ENCODE data around the gene CPAMD8. TPM values are rescaled to one million over a fixed set of nuclear protein-coding genes. Genes with fewer than 3 reads are reported as not detected.

CPAMD8 gene
- total and polyA plus RNA-seq, 7 donors = 0.60 to 14.4 (median 2.4) TPM

GRCh38 chr19:16871871-16872270 lies 154.7 kb downstream of the CPAMD8 start:
- no peaks in the 10 kb centered on the region for H3K4me1 ChIP-seq
- no peaks in the 10 kb centered on the region for H3K27me3 ChIP-seq
- intact Hi-C loops (cut with DNase I) = no loop called here
- peak overlapping the region in 1 of 4 donors; percentile 41 for H3K27ac ChIP-seq
- no peak for TF ChIP-seq POLR2AphosphoS5 (IDR thresholded peaks at IDR 0.05)
- 35 to 64% methylated on average over 7 of the region's 7 CpGs for WGBS, 2 donors
- no peak for DNase-seq
- no peak overlapping the region for H3K4me3 ChIP-seq
- H3K9me3 ChIP-seq = no peaks in the 10 kb centered on the region
- H3K36me3 ChIP-seq = peaks cover 32 to 82% (median 69%) of the 10 kb centered on the region in 4 donors

GRCh38 chr19:16869331-16869972 lies 157.2 kb downstream of the CPAMD8 start:
- WGBS, 2 donors = 96% methylated on average over 30 of the region's 30 CpGs
- no peak for DNase-seq
- H3K4me1 ChIP-seq = no peaks in the 10 kb centered on the region
- no peaks in the 10 kb centered on the region for H3K27me3 ChIP-seq
- TF ChIP-seq CTCF (IDR thresholded peaks at IDR 0.05) (no peak), POLR2AphosphoS5 (IDR thresholded peaks at IDR 0.05) (no peak)
- intact Hi-C loops (cut with DNase I) = no loop called here
- H3K27ac ChIP-seq = no peak overlapping the region
- H3K36me3 ChIP-seq = peaks cover 44 to 95% (median 82%) of the 10 kb centered on the region in 4 donors
- H3K4me3 ChIP-seq = no peak overlapping the region
- H3K9me3 ChIP-seq = no peaks in the 10 kb centered on the region

- DNase-seq = no peak
- intact Hi-C loops (cut with DNase I) = no loop called here
- Histone ChIP-seq H3K4me1 (no peaks in the 10 kb centered on the region), H3K4me3 (no peak overlapping the region), H3K27ac (no peak overlapping the region), H3K36me3 (peaks cover 48 to 100% (median 87%) of the 10 kb centered on the region in 4 donors), H3K9me3 (no peaks in the 10 kb centered on the region), H3K27me3 (no peaks in the 10 kb centered on the region)
- TF ChIP-seq EP300 (IDR thresholded peaks at IDR 0.05) (no peak), POLR2AphosphoS5 (IDR thresholded peaks at IDR 0.05) (no peak), CTCF (IDR thresholded peaks at IDR 0.05) (no peak), POLR2A (IDR thresholded peaks at IDR 0.05) (no peak)
- 95 to 97% methylated on average over 20 of the region's 20 CpGs for WGBS, 2 donors
Measured at GRCh38 chr19:16868423-16869130, 158.0 kb downstream of the CPAMD8 start.

DNA sequence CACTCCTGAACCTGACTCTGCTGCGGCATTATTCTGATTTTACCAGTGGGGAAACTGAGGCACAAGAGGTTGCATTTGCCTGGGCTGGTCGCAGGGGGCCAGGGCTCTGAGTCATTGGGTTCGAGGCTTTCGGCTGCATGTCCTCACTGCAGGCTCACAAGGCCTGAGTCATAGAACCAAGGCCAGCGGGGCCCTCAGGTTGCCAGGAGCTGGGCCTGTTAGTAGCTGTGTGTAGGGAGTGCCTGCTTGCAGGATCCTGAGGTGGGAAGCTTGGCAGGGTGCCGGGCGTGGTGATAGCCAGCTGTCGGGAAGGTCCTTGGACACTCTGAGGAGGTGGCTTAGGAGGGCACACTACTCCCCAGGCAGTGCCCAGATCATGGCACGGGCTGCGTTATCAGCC lies 159.4 kb downstream of the CPAMD8 start:
- H3K36me3 ChIP-seq = peaks cover 48 to 100% (median 86%) of the 10 kb centered on the region in 4 donors
- no peaks in the 10 kb centered on the region for H3K4me1 ChIP-seq
- TF ChIP-seq POLR2A (IDR thresholded peaks at IDR 0.05) (no peak), CTCF (IDR thresholded peaks at IDR 0.05) (no peak), EP300 (IDR thresholded peaks at IDR 0.05) (no peak), POLR2AphosphoS5 (IDR thresholded peaks at IDR 0.05) (no peak)
- no peak overlapping the region for H3K4me3 ChIP-seq
- no peak for DNase-seq
- intact Hi-C loops (cut with DNase I) = no loop called here
- H3K27me3 ChIP-seq = no peaks in the 10 kb centered on the region
- WGBS, 2 donors = 95 to 97% methylated on average over 10 of the region's 10 CpGs
- H3K27ac ChIP-seq = no peak overlapping the region
- H3K9me3 ChIP-seq = no peaks in the 10 kb centered on the region

- H3K9me3 ChIP-seq = no peaks in the 10 kb centered on the region
- no peak overlapping the region for H3K27ac ChIP-seq
- H3K4me3 ChIP-seq = no peak overlapping the region
- no peak for DNase-seq
- H3K27me3 ChIP-seq = no peaks in the 10 kb centered on the region
- no peak for TF ChIP-seq CTCF (IDR thresholded peaks at IDR 0.05)
- TF ChIP-seq EP300 (IDR thresholded peaks at IDR 0.05) = no peak
- no peak for TF ChIP-seq POLR2AphosphoS5 (IDR thresholded peaks at IDR 0.05)
- no peak for TF ChIP-seq POLR2A (IDR thresholded peaks at IDR 0.05)
- intact Hi-C loops (cut with DNase I) = no loop called here
- H3K36me3 ChIP-seq = peaks cover 36 to 87% (median 56%) of the 10 kb centered on the region in 4 donors
- WGBS, 2 donors = 79 to 88% methylated on average over 10 of the region's 10 CpGs
- no peaks in the 10 kb centered on the region for H3K4me1 ChIP-seq
Measured at GRCh38 chr19:16862826-16863415, 163.7 kb downstream of the CPAMD8 start.
